Smooth muscle cell (in vitro differentiated cells): ENCODE measurements around the gene AMD1. TPM values are rescaled to one million over a fixed set of nuclear protein-coding genes. Genes with fewer than 3 reads are reported as not detected.

ENCODE experiments used
- DNase-seq: peaks from one replicate; lab custom pipeline; 2025; ENCODE audit not compliant: unreplicated experiment; lab: John Stamatoyannopoulos, UW
- H2AFZ ChIP-seq: fragments of 200-600 bp; sonication (generic); 2 replicates; pipeline ENCODE4 v1.6.0; 2016; ENCODE audit warnings: antibody characterized with exemption, low read depth, mild to moderate bottlenecking
- H3F3A ChIP-seq: fragments of 200-600 bp; sonication (generic); 2 replicates; pipeline ENCODE4 v1.6.0; 2017; ENCODE audit warnings: antibody characterized with exemption, low read depth
- H3K27ac ChIP-seq: fragments of 200-600 bp; sonication (generic); 2 replicates; pipeline ENCODE4 v1.5.1; 2016; ENCODE audit warnings: low read depth, mild to moderate bottlenecking
- H3K27me3 ChIP-seq: fragments of 200-600 bp; sonication (generic); 2 replicates; pipeline ENCODE4 v1.6.1; 2016; ENCODE audit warnings: low read depth, mild to moderate bottlenecking
- H3K36me3 ChIP-seq: fragments of 200-600 bp; sonication (generic); 2 replicates; pipeline ENCODE4 v1.5.1; 2016; ENCODE audit warnings: low read depth
- H3K4me1 ChIP-seq: fragments of 200-600 bp; sonication (generic); 2 replicates; pipeline ENCODE4 v1.5.1; 2016; ENCODE audit warnings: low read depth
- H3K4me2 ChIP-seq: fragments of 200-600 bp; sonication (generic); 2 replicates; pipeline ENCODE4 v1.6.0; 2016; ENCODE audit warnings: mild to moderate bottlenecking
- H3K4me3 ChIP-seq: fragments of 200-600 bp; sonication (generic); 2 replicates; pipeline ENCODE4 v1.5.1; 2016; ENCODE audit warnings: mild to moderate bottlenecking
- H3K79me2 ChIP-seq: fragments of 200-600 bp; sonication (generic); 2 replicates; pipeline ENCODE4 v1.6.0; 2016; ENCODE audit warnings: low read depth, mild to moderate bottlenecking
- H3K9ac ChIP-seq: fragments of 200-600 bp; sonication (generic); 2 replicates; pipeline ENCODE4 v1.6.0; 2016; ENCODE audit warnings: low read depth
- H3K9me3 ChIP-seq: fragments of 200-600 bp; sonication (generic); replicated peaks from 2 replicates; pipeline ENCODE4 v1.5.1; 2016; ENCODE audit warnings: low read depth
- H4K20me1 ChIP-seq: fragments of 200-600 bp; sonication (generic); 2 replicates; pipeline ENCODE4 v1.6.0; 2016; ENCODE audit warnings: low read depth
- CTCF ChIP-seq: fragments of 200-600 bp; sonication (generic); IDR thresholded peaks from 2 replicates; pipeline ENCODE4 v1.5.1; 2017; ENCODE audit warnings: borderline replicate concordance, mild to moderate bottlenecking, antibody characterized with exemption; ENCODE audit not compliant: insufficient read depth, poor library complexity, severe bottlenecking
- WGBS: methylation state at CpG from one replicate; pipeline ENCODE4 v1.1.7; 2016; ENCODE audit warnings: low lambda C conversion rate; 5-methylcytosine and 5-hydroxymethylcytosine counted together
- polyA plus RNA-seq: library from polyadenylated mRNA; unstranded; fragments of >200 nt; fragmentation: Nextera tagmentation; extraction: Ambion mirVana; gene quantifications from 2 replicates; pipeline ENCODE4 v1.2.1, GENCODE V29; 2016
- total RNA-seq: library from RNA; depleted of rRNA; stranded (reverse); fragments of >200 nt; gene quantifications from 2 replicates; pipeline ENCODE4 v1.2.3, GENCODE V29; 2014

Gene AMD1
- total and polyA plus RNA-seq, 2 experiments from 2014 or later = 31.2 to 56.7 TPM

DNA sequence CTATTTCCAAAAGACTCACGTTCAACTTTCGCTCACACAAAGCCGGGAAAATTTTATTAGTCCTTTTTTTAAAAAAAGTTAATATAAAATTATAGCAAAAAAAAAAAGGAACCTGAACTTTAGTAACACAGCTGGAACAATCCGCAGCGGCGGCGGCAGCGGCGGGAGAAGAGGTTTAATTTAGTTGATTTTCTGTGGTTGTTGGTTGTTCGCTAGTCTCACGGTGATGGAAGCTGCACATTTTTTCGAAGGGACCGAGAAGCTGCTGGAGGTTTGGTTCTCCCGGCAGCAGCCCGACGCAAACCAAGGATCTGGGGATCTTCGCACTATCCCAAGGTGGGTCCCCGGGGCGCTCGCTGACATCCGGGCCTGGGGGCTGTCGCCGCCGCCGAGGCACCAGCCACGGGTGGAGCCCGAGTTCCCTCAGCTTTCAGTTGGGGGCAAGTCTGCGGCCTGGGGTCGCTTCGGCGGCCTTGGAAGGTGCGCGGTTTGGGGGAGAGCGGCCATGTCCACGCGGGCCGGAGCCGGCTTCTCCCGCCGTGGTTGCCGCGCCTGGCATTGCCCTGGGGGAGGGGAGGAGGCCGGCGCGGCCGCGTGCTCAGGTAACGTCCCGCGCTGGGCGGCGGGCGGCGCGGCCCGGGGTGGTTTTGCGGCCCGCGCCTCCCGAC is 429 bp downstream of the AMD1 start:
- Histone ChIP-seq H3K27me3 (no peaks in the 10 kb centered on the region), H3K27ac (peak overlapping the region; percentile 79), H3K79me2 (peaks cover 52% of the 10 kb centered on the region), H3K4me3 (peak overlapping the region; percentile 85), H2AFZ (no peak overlapping the region), H3K4me1 (peaks cover 35% of the 10 kb centered on the region), H3K36me3 (no peaks in the 10 kb centered on the region), H3K4me2 (peak overlapping the region; percentile 88), H3K9me3 (no peaks in the 10 kb centered on the region), H3K9ac (peak overlapping the region; percentile 82), H4K20me1 (peaks cover 49% of the 10 kb centered on the region), H3F3A (peaks cover 4% of the 10 kb centered on the region)
- WGBS = under 1% methylated on average over 44 of the region's 60 CpGs
- peak; percentile 34 for DNase-seq
- no peak for TF ChIP-seq CTCF

GRCh38 chr6:110875548-110876169 is 1.1 kb downstream of the AMD1 start:
- Histone ChIP-seq H3K79me2 (peaks cover 59% of the 10 kb centered on the region), H3F3A (peaks cover 4% of the 10 kb centered on the region), H3K4me3 (peak overlapping the region; percentile 85), H4K20me1 (peaks cover 56% of the 10 kb centered on the region), H3K4me2 (peak overlapping the region; percentile 88), H3K9ac (peak overlapping the region; percentile 82), H3K36me3 (no peaks in the 10 kb centered on the region), H2AFZ (no peak overlapping the region), H3K4me1 (peaks cover 39% of the 10 kb centered on the region), H3K27ac (peak overlapping the region; percentile 79), H3K9me3 (no peaks in the 10 kb centered on the region), H3K27me3 (no peaks in the 10 kb centered on the region)
- WGBS = under 1% methylated on average over 53 of the region's 61 CpGs
- peak; percentile 85 for DNase-seq
- TF ChIP-seq CTCF = no peak

- Histone ChIP-seq H3K4me1 (peaks cover 43% of the 10 kb centered on the region), H4K20me1 (peaks cover 62% of the 10 kb centered on the region), H2AFZ (no peak overlapping the region), H3K4me3 (peak overlapping the region; percentile 85), H3F3A (peaks cover 4% of the 10 kb centered on the region), H3K27ac (peak overlapping the region; percentile 79), H3K79me2 (peaks cover 65% of the 10 kb centered on the region), H3K9ac (peak overlapping the region; percentile 82), H3K9me3 (no peaks in the 10 kb centered on the region), H3K27me3 (no peaks in the 10 kb centered on the region), H3K4me2 (peak overlapping the region; percentile 88), H3K36me3 (no peaks in the 10 kb centered on the region)
- WGBS = under 1% methylated on average over 29 of the region's 29 CpGs
- DNase-seq = peak; percentile 85
- no peak for TF ChIP-seq CTCF
Observed at GRCh38 chr6:110876170-110876773, 1.7 kb downstream of the AMD1 start.
